Parathyroid adenoma (tissue), 2 donors: ENCODE data around the gene ZIC5.

Source experiments
- H2AFZ ChIP-seq: fragments of 300-600 bp; sonication (generic); one replicate; pipeline ENCODE4 v1.7.0; 2017; ENCODE audit warnings: antibody characterized with exemption, mild to moderate bottlenecking
- H3K27ac ChIP-seq: fragments of 300-600 bp; sonication (generic); one replicate; pipeline ENCODE4 v1.7.0; 2017
- H3K27me3 ChIP-seq: fragments of 300-600 bp; sonication (generic); one replicate; pipeline ENCODE4 v1.7.0; 2017; ENCODE audit warnings: low read length; ENCODE audit not compliant: control insufficient read depth, insufficient read depth
- H3K36me3 ChIP-seq: fragments of 300-600 bp; sonication (generic); one replicate; pipeline ENCODE4 v1.7.0; 2017; ENCODE audit warnings: low read length; ENCODE audit not compliant: control insufficient read depth, insufficient read depth
- H3K4me1 ChIP-seq: fragments of 300-600 bp; sonication (generic); one replicate; pipeline ENCODE4 v1.7.0; 2017; ENCODE audit warnings: control low read depth
- H3K4me2 ChIP-seq: fragments of 300-600 bp; sonication (generic); one replicate; pipeline ENCODE4 v1.7.0; 2017; ENCODE audit warnings: low read length
- H3K4me3 ChIP-seq: fragments of 300-600 bp; sonication (generic); one replicate; pipeline ENCODE4 v1.7.0; 2017; ENCODE audit warnings: low read depth, low read length
- H3K79me2 ChIP-seq: fragments of 300-600 bp; sonication (generic); one replicate; pipeline ENCODE4 v1.7.0; 2017; ENCODE audit warnings: control low read depth
- H3K9ac ChIP-seq: fragments of 300-600 bp; sonication (generic); one replicate; pipeline ENCODE4 v1.7.0; 2017; ENCODE audit warnings: mild to moderate bottlenecking
- H3K9me3 ChIP-seq: fragments of 300-600 bp; sonication (generic); one replicate; pipeline ENCODE4 v1.7.0; 2017; ENCODE audit warnings: low read length; ENCODE audit not compliant: control insufficient read depth
- CTCF ChIP-seq: fragments of 300-600 bp; sonication (generic); IDR thresholded peaks from one replicate; pipeline ENCODE4 v1.7.0; 2017; ENCODE audit warnings: antibody characterized with exemption, mild to moderate bottlenecking
- donor health status: primary hyperparathyroidism.

Gene ZIC5

GRCh38 chr13:99941086-99941485 lies 30.5 kb downstream of the ZIC5 start:
- Histone ChIP-seq H3K79me2 (no peaks in the 10 kb centered on the region), H2AFZ (no peak overlapping the region), H3K9me3 (no peaks in the 10 kb centered on the region), H3K9ac (no peak overlapping the region), H3K4me2 (no peak overlapping the region), H3K27ac (no peak overlapping the region), H3K4me3 (no peak overlapping the region), H3K4me1 (no peaks in the 10 kb centered on the region), H3K36me3 (no peaks in the 10 kb centered on the region), H3K27me3 (no peaks in the 10 kb centered on the region)
- TF ChIP-seq CTCF = no peak

GRCh38 chr13:99938635-99939034 lies 32.9 kb downstream of the ZIC5 start:
- Histone ChIP-seq H3K27me3 (no peaks in the 10 kb centered on the region), H3K79me2 (no peaks in the 10 kb centered on the region), H3K4me1 (no peaks in the 10 kb centered on the region), H3K9me3 (no peaks in the 10 kb centered on the region), H2AFZ (no peak overlapping the region), H3K36me3 (no peaks in the 10 kb centered on the region), H3K4me2 (no peak overlapping the region), H3K4me3 (no peak overlapping the region), H3K9ac (no peak overlapping the region), H3K27ac (no peak overlapping the region)
- TF ChIP-seq CTCF = no peak

- Histone ChIP-seq H3K36me3 (no peaks in the 10 kb centered on the region), H2AFZ (no peak overlapping the region), H3K27ac (no peak overlapping the region), H3K27me3 (no peaks in the 10 kb centered on the region), H3K4me1 (no peaks in the 10 kb centered on the region), H3K9me3 (no peaks in the 10 kb centered on the region), H3K9ac (no peak overlapping the region), H3K4me2 (no peak overlapping the region), H3K4me3 (no peak overlapping the region), H3K79me2 (no peaks in the 10 kb centered on the region)
- no peak for TF ChIP-seq CTCF
Observed at GRCh38 chr13:99935772-99936171, 35.8 kb downstream of the ZIC5 start.

- no peaks in the 10 kb centered on the region for H3K4me1 ChIP-seq
- TF ChIP-seq CTCF = no peak
- H3K9me3 ChIP-seq = no peaks in the 10 kb centered on the region
- no peak overlapping the region for H3K9ac ChIP-seq
- H3K79me2 ChIP-seq = no peaks in the 10 kb centered on the region
- no peak overlapping the region for H3K4me3 ChIP-seq
- H3K27ac ChIP-seq = no peak overlapping the region
- H3K27me3 ChIP-seq = no peaks in the 10 kb centered on the region
- no peak overlapping the region for H3K4me2 ChIP-seq
- no peaks in the 10 kb centered on the region for H3K36me3 ChIP-seq
- H2AFZ ChIP-seq = no peak overlapping the region
Observed at GRCh38 chr13:99932912-99933311, 38.7 kb downstream of the ZIC5 start.

- Histone ChIP-seq H3K27me3 (no peaks in the 10 kb centered on the region), H3K4me3 (no peak overlapping the region), H3K9me3 (no peaks in the 10 kb centered on the region), H3K4me2 (no peak overlapping the region), H3K27ac (no peak overlapping the region), H3K4me1 (no peaks in the 10 kb centered on the region), H3K9ac (no peak overlapping the region), H3K79me2 (no peaks in the 10 kb centered on the region), H3K36me3 (no peaks in the 10 kb centered on the region), H2AFZ (no peak overlapping the region)
- no peak for TF ChIP-seq CTCF
Observed at GRCh38 chr13:99930925-99931324, 40.6 kb downstream of the ZIC5 start.
